CD14-positive monocyte (primary cell): Measurements from ENCODE around the gene PPP1R8. TPM values are rescaled to one million over a fixed set of nuclear protein-coding genes. Genes with fewer than 3 reads are reported as not detected.
"Not testable (repeated sequence)": the region's sequence is repeated elsewhere in the genome, so short reads cannot be mapped to it uniquely, and the experiment has no call there.

Experiments
- DNase-seq, 3 donors: peaks; one replicate each; pipeline ENCODE4 v3.0.0-alpha.2; 2011 to 2022
- H2AFZ ChIP-seq: 2 replicates; pipeline ENCODE4 v1.6.0; 2012; ENCODE audit warnings: mild to moderate bottlenecking, low read depth, low read length, inconsistent platforms; ENCODE audit not compliant: insufficient read depth, poor library complexity, severe bottlenecking
- H3K27ac ChIP-seq, 2 donors: 1 replicate in 1 of 2; 2 replicates in 1 of 2; pipeline ENCODE4 v1.5.1; 2012 to 2013; ENCODE audit warnings: low read length in 2 of 2, control low read depth in 1 of 2, inconsistent platforms in 1 of 2, low read depth in 1 of 2, mild to moderate bottlenecking in 1 of 2
- H3K27me3 ChIP-seq, 2 donors: one replicate each; pipeline versions ENCODE4 v1.6.0 to v1.6.1; 2011 to 2013; ENCODE audit warnings: low read length in 2 of 2; ENCODE audit not compliant: control insufficient read depth in 2 of 2, insufficient read depth in 2 of 2
- H3K36me3 ChIP-seq, 2 donors: replicated peaks in 1 of 2; 1 replicate in 1 of 2; 2 replicates in 1 of 2; pipeline versions ENCODE4 v1.5.1 to v1.6.1; 2012 to 2013; ENCODE audit warnings: low read length in 2 of 2, control low read depth in 1 of 2, inconsistent platforms in 1 of 2, mild to moderate bottlenecking in 1 of 2; ENCODE audit not compliant: insufficient read depth in 2 of 2, control insufficient read depth in 1 of 2
- H3K4me1 ChIP-seq, 2 donors: 1 replicate in 1 of 2; 2 replicates in 1 of 2; pipeline versions ENCODE4 v1.5.1 to v1.6.1; 2012 to 2013; ENCODE audit warnings: low read length in 2 of 2, control low read depth in 1 of 2, inconsistent platforms in 1 of 2, mild to moderate bottlenecking in 1 of 2, moderate library complexity in 1 of 2; ENCODE audit not compliant: insufficient read depth in 2 of 2, control insufficient read depth in 1 of 2
- H3K4me2 ChIP-seq: replicated peaks from 2 replicates; pipeline ENCODE3; 2012; ENCODE audit warnings: low read length, moderate library complexity, mild to moderate bottlenecking; ENCODE audit not compliant: poor library complexity, severe bottlenecking; ENCODE audit errors: extremely low read depth
- H3K4me3 ChIP-seq, 3 experiments: fragments of 200-600 bp in 1 of 3; sonication (generic) in 1 of 3; replicated peaks in 1 of 3; 1 replicate in 2 of 3; 2 replicates in 1 of 3; pipeline ENCODE4 v1.5.1; 2011 to 2013; ENCODE audit warnings: low read length in 3 of 3, mild to moderate bottlenecking in 3 of 3, control low read depth in 2 of 3, low read depth in 2 of 3, inconsistent platforms in 1 of 3, moderate library complexity in 1 of 3
- H3K79me2 ChIP-seq: 2 replicates; pipeline ENCODE4 v1.6.0; 2012; ENCODE audit warnings: mild to moderate bottlenecking, control low read depth, inconsistent platforms, low read length, moderate library complexity; ENCODE audit not compliant: insufficient read depth
- H3K9ac ChIP-seq: 2 replicates; pipeline ENCODE4 v1.6.0; 2017; ENCODE audit warnings: low read length, mild to moderate bottlenecking; ENCODE audit not compliant: insufficient read depth, poor library complexity, severe bottlenecking
- H3K9me3 ChIP-seq, 2 donors: replicated peaks in 1 of 2; 1 replicate in 1 of 2; 2 replicates in 1 of 2; pipeline versions ENCODE4 v1.5.1 to v1.6.1; 2012 to 2013; ENCODE audit warnings: low read length in 2 of 2, control low read depth in 1 of 2; ENCODE audit not compliant: control insufficient read depth in 1 of 2, insufficient read depth in 1 of 2
- H4K20me1 ChIP-seq: 2 replicates; pipeline ENCODE4 v1.6.0; 2012; ENCODE audit warnings: mild to moderate bottlenecking, low read length, control low read depth, moderate library complexity; ENCODE audit not compliant: insufficient read depth
- H3K27ac Mint-ChIP-seq, 7 donors: one replicate each; pipeline ENCODE4 v1.8.0; 2020; ENCODE audit warnings: mild to moderate bottlenecking in 7 of 7, mixed read lengths in 7 of 7, moderate library complexity in 6 of 7, inconsistent platforms in 2 of 7
- H3K27me3 Mint-ChIP-seq, 3 donors: one replicate each; pipeline ENCODE4 v1.8.0; 2021 to 2022; ENCODE audit warnings: low read depth in 3 of 3, mild to moderate bottlenecking in 3 of 3, mixed read lengths in 3 of 3, moderate library complexity in 3 of 3, inconsistent platforms in 1 of 3
- H3K36me3 Mint-ChIP-seq, 2 donors: one replicate each; pipeline ENCODE4 v1.8.0; 2020; ENCODE audit warnings: mixed read lengths in 2 of 2, inconsistent platforms in 1 of 2, mild to moderate bottlenecking in 1 of 2
- H3K4me1 Mint-ChIP-seq: one replicate; pipeline ENCODE4 v1.8.0; 2020; ENCODE audit warnings: mild to moderate bottlenecking, mixed read lengths
- H3K4me3 Mint-ChIP-seq, 2 donors: one replicate each; pipeline ENCODE4 v1.8.0; 2020; ENCODE audit warnings: mild to moderate bottlenecking in 2 of 2, mixed read lengths in 2 of 2, moderate library complexity in 1 of 2
- H3K9me3 Mint-ChIP-seq, 7 donors: one replicate each; pipeline ENCODE4 v1.8.0; 2020 to 2022; ENCODE audit warnings: mixed read lengths in 7 of 7, mild to moderate bottlenecking in 6 of 7, moderate library complexity in 6 of 7, inconsistent platforms in 2 of 7
- CTCF ChIP-seq: fragments of 200-600 bp; IDR thresholded peaks from one replicate; pipeline ENCODE4 v1.8.0; 2022; ENCODE audit warnings: antibody characterized with exemption, mild to moderate bottlenecking
- WGBS: methylation state at CpG from one replicate; pipeline ENCODE4 v1.1.5; 2013; ENCODE audit warnings: missing lambda C conversion rate; ENCODE audit not compliant: insufficient coverage; 5-methylcytosine and 5-hydroxymethylcytosine counted together
- intact Hi-C, 2 donors: fragments of 100-400 bp; cut with micrococcal nuclease; formaldehyde crosslinking; loops; one replicate each; pipeline versions ENCODE4 v1.15.0 to v1.15.1; 2023
- polyA plus RNA-seq, 3 donors: library from polyadenylated mRNA; depleted of rRNA in 1 of 3; unstranded in 2 of 3; stranded (reverse) in 1 of 3; fragments of 300-500 nt in 2 of 3; fragments of >200 nt in 1 of 3; fragmentation: Illumina TruSeq in 2 of 3; gene quantifications; 1 replicate in 2 of 3; 2 replicates in 1 of 3; pipeline ENCODE4 v1.2.3, GENCODE V29; 2012 to 2021

PPP1R8 gene
- polyA plus RNA-seq, 3 donors: 17.0 to 23.9 (median 21.4) TPM

GRCh38 chr1:27868932-27869718 is 38.5 kb downstream of the PPP1R8 start:
- peak; percentile 72 to 84 (median 76) for DNase-seq
- H3K79me2 ChIP-seq: peaks cover 46% of the 10 kb centered on the region
- peaks cover 15% of the 10 kb centered on the region for H4K20me1 ChIP-seq
- 4% methylated on average over 5 of the region's 16 CpGs for WGBS
- Mint-ChIP-seq H3K36me3 (peaks cover 7 to 14% of the 10 kb centered on the region in 2 donors), H3K27me3 (peaks cover 0 to 4% (median 0%) of the 10 kb centered on the region in 3 donors), H3K4me3 (peak overlapping the region; percentile 62 to 63), H3K27ac (peak overlapping the region; percentile 90 to 95 (median 93)), H3K9me3 (peaks cover 0 to 4% (median 1%) of the 10 kb centered on the region in 7 donors), H3K4me1 (peaks cover 64% of the 10 kb centered on the region)
- no peak for TF ChIP-seq CTCF
- H3K4me1 ChIP-seq: peaks cover 75 to 87% of the 10 kb centered on the region in 2 donors
- peak overlapping the region; percentile 55 for H2AFZ ChIP-seq
- no peaks in the 10 kb centered on the region for H3K27me3 ChIP-seq
- peak overlapping the region; percentile 47 for H3K9ac ChIP-seq
- H3K36me3 ChIP-seq: no peaks in the 10 kb centered on the region
- intact Hi-C loops: no loop called here
- H3K27ac ChIP-seq: peak overlapping the region; percentile 84 to 90
- no peaks in the 10 kb centered on the region for H3K9me3 ChIP-seq
- peak overlapping the region; percentile 71 for H3K4me2 ChIP-seq
- peak overlapping the region; percentile 4 to 60 (median 5) for H3K4me3 ChIP-seq

- H3K4me1 Mint-ChIP-seq: peaks cover 59% of the 10 kb centered on the region
- peak overlapping the region; percentile 62 to 63 for H3K4me3 Mint-ChIP-seq
- H3K36me3 ChIP-seq: no peaks in the 10 kb centered on the region
- H3K27ac Mint-ChIP-seq: peak overlapping the region; percentile 90 to 95 (median 93)
- peaks cover 75 to 87% of the 10 kb centered on the region in 2 donors for H3K4me1 ChIP-seq
- peak overlapping the region; percentile 55 for H2AFZ ChIP-seq
- H3K27me3 Mint-ChIP-seq: peaks cover 0 to 4% (median 0%) of the 10 kb centered on the region in 3 donors
- H3K9me3 Mint-ChIP-seq: peaks cover 0 to 4% (median 1%) of the 10 kb centered on the region in 7 donors
- H3K79me2 ChIP-seq: peaks cover 49% of the 10 kb centered on the region
- no peak overlapping the region for H3K9ac ChIP-seq
- peaks cover 15% of the 10 kb centered on the region for H4K20me1 ChIP-seq
- peak overlapping the region in 1 of 3 experiments; percentile 60 for H3K4me3 ChIP-seq
- peak overlapping the region; percentile 84 to 90 for H3K27ac ChIP-seq
- WGBS: 83% methylated on average over 1 of the region's 1 CpG
- peaks cover 8 to 14% of the 10 kb centered on the region in 2 donors for H3K36me3 Mint-ChIP-seq
- H3K27me3 ChIP-seq: no peaks in the 10 kb centered on the region
- H3K9me3 ChIP-seq: no peaks in the 10 kb centered on the region
- intact Hi-C loops: no loop called here
- H3K4me2 ChIP-seq: peak overlapping the region; percentile 71
- no peak for TF ChIP-seq CTCF
- no peak for DNase-seq
These were observed 39.1 kb downstream of the PPP1R8 start for GRCh38 chr1:27869719-27870085.

- Mint-ChIP-seq H3K36me3 (peaks cover 14 to 27% of the 10 kb centered on the region in 2 donors), H3K4me1 (peaks cover 56% of the 10 kb centered on the region), H3K27ac (peak overlapping the region in 5 of 7 donors; percentile 46 to 99 (median 55))
- H3K4me3 Mint-ChIP-seq, H3K9me3 Mint-ChIP-seq, DNase-seq, H3K27ac ChIP-seq, H3K4me3 ChIP-seq, H3K4me2 ChIP-seq, H3K27me3 ChIP-seq, H3K27me3 Mint-ChIP-seq, H3K9ac ChIP-seq, intact Hi-C loops, H2AFZ ChIP-seq, H3K36me3 ChIP-seq, H3K9me3 ChIP-seq: not testable (repeated sequence)
- Histone ChIP-seq H4K20me1 (peaks cover 21% of the 10 kb centered on the region), H3K4me1 (peaks cover 73 to 87% of the 10 kb centered on the region in 2 donors), H3K79me2 (peaks cover 56% of the 10 kb centered on the region)
- WGBS: 100% methylated on average over 2 of the region's 7 CpGs
These were observed 40.5 kb downstream of the PPP1R8 start for GRCh38 chr1:27871076-27871475.
